HG02759 (cell line): ENCODE results near the gene CCDC146.
A peak's percentile ranks its signal among the peaks of the same experiment; 100 is the strongest.
"Not testable (repeated sequence)": the region's sequence is repeated elsewhere in the genome, so short reads cannot be mapped to it uniquely, and the experiment has no call there.

Experiments
- ATAC-seq: cut with Tn5 transposase; IDR thresholded peaks from one replicate; pipeline ENCODE4 v1.9.1; 2021; ENCODE audit warnings: mild to moderate bottlenecking, moderate library complexity; ENCODE audit not compliant: unreplicated experiment

Gene CCDC146

GRCh38 chr7:77326131-77326530, 203.7 kb downstream of the CCDC146 start:
- no peak for ATAC-seq

- no peak for ATAC-seq
Observed at GRCh38 chr7:77327067-77327931, 204.9 kb downstream of the CCDC146 start.

- no peak for ATAC-seq
Observed at GRCh38 chr7:77327932-77328628, 205.7 kb downstream of the CCDC146 start.

- ATAC-seq = no peak
Observed at GRCh38 chr7:77328669-77329068, 206.3 kb downstream of the CCDC146 start.

- peak; percentile 15 for ATAC-seq
Observed at GRCh38 chr7:77329466-77330168, 207.2 kb downstream of the CCDC146 start.

- peak; percentile 65 for ATAC-seq
Observed at GRCh38 chr7:77330169-77330882, 207.9 kb downstream of the CCDC146 start.

- peak; percentile 83 for ATAC-seq
Observed at GRCh38 chr7:77331938-77332695, 209.7 kb downstream of the CCDC146 start.

GRCh38 chr7:77334039-77334438, 211.6 kb downstream of the CCDC146 start:
- not testable (repeated sequence) for ATAC-seq

- ATAC-seq = no peak
Observed at GRCh38 chr7:77335581-77335980, 213.2 kb downstream of the CCDC146 start.

GRCh38 chr7:77337456-77337990, 215.1 kb downstream of the CCDC146 start:
- ATAC-seq = no peak

- no peak for ATAC-seq
Observed at GRCh38 chr7:77338260-77338659, 215.8 kb downstream of the CCDC146 start.

GRCh38 chr7:77338883-77339629, 216.6 kb downstream of the CCDC146 start:
- ATAC-seq = no peak

GRCh38 chr7:77339726-77340125, 217.3 kb downstream of the CCDC146 start:
- ATAC-seq = no peak
